ENCODE results near the gene ARHGDIA.
A peak's percentile ranks its signal among the peaks of the same experiment; 100 is the strongest.

Gene ARHGDIA

DNA sequence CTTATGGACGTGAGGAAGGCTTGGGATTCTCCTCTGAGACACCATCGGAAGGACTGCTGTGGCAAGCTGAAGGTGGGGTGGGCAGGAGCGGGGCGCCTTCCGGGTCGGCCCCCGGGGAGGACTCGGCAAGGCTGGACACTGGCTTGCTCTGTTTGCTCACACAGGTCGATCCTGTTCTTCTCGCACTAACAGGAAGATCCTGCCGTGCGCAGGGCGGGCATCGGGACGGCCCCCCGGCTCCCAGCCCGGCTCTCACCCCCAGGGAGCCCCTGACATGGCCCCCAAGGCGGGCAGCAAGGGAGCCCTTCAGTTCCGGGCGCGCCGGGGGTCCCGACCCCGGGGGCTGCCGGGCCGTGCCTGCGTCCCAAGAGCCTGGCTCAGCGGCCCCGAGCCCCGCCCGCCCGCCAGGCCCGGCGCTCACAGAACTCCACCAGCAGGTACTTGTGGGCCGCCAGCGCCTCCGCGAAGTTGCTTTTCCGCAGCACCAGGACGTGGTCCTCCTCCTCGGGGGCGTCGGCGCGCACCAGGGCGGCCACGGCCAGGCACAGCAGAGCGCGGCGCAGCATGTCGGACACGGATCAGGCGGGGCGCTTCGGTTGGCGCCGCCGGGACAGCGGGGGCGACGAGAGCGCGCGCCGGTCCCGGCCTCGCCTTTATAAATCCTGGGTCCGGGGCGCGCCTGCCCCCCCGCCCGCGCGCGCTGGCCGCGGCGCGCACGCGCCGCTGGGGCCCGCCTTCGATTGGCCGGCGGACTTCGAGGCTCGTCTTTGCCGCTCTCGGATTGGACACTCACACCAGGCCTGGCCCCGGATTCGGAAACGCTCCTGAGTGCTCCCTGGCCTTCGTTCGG is 11.0 kb downstream of the ARHGDIA start, which contains the start of gene P4HB:
Gene P4HB (minus strand): TSS at position 630 of the 850 bp plus-strand sequence. CDS start 64 bp downstream, at position 566.
- peak within 1 kb of the TSS; percentile 87 for H3K4me3 ChIP-seq (ENCODE audit: low read depth, low read length)
- TF ChIP-seq, protein P1, sequence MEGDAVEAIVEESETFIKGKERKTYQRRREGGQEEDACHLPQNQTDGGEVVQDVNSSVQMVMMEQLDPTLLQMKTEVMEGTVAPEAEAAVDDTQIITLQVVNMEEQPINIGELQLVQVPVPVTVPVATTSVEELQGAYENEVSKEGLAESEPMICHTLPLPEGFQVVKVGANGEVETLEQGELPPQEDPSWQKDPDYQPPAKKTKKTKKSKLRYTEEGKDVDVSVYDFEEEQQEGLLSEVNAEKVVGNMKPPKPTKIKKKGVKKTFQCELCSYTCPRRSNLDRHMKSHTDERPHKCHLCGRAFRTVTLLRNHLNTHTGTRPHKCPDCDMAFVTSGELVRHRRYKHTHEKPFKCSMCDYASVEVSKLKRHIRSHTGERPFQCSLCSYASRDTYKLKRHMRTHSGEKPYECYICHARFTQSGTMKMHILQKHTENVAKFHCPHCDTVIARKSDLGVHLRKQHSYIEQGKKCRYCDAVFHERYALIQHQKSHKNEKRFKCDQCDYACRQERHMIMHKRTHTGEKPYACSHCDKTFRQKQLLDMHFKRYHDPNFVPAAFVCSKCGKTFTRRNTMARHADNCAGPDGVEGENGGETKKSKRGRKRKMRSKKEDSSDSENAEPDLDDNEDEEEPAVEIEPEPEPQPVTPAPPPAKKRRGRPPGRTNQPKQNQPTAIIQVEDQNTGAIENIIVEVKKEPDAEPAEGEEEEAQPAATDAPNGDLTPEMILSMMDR (IDR thresholded peaks at IDR 0.05; ENCODE audit: low read depth, low read length, missing control alignments): no peak
- DNase-seq (ENCODE audit: low read depth): no peak

DNA sequence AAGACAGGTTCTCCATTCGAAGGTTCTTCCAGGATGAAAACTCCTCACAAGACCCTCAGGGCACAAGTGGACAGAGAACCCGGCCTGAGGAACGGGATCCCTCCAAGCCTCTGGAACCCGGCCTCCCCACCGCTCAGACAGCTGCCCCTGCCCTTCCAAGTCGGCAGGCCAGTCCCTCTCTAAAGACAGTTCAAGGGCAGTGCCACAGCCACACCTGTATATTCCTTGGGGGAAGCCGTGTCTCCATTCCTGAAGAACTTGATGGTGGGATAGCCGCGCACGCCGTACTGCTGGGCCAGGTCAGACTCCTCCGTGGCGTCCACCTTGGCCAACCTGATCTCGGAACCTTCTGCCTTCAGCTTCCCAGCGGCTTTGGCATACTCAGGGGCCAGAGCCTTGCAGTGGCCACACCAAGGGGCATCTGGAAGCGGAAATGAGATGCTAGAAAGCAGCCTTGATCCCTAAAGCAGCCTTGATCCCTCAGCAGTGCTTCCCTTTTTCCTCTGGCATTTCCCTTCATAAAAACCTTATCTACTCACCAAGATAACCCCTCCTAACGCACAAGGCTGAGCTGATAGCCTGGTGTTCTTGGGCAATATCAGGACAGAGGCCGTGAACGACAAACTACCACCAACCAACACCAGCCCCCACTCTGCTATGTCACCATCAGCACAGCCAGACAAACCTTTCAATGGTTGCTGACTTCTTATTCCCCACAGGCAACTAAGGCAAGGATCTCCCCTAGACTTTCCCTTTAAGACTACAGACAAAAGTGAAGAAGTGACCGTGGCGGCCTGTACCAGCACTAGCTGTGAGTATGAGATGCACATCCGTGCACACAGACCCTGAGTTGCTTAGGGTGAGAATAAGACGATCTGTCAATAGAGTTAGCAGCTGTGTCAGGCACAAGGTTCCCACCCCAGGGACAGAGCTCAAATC is 11.9 kb downstream of the ARHGDIA start:
- H3K4me3 ChIP-seq (ENCODE audit: low read depth, low read length): peak overlapping the region; percentile 84
- TF ChIP-seq, protein P1 (IDR thresholded peaks at IDR 0.05; ENCODE audit: low read depth, low read length, missing control alignments): no peak
- DNase-seq (ENCODE audit: low read depth): no peak

DNA sequence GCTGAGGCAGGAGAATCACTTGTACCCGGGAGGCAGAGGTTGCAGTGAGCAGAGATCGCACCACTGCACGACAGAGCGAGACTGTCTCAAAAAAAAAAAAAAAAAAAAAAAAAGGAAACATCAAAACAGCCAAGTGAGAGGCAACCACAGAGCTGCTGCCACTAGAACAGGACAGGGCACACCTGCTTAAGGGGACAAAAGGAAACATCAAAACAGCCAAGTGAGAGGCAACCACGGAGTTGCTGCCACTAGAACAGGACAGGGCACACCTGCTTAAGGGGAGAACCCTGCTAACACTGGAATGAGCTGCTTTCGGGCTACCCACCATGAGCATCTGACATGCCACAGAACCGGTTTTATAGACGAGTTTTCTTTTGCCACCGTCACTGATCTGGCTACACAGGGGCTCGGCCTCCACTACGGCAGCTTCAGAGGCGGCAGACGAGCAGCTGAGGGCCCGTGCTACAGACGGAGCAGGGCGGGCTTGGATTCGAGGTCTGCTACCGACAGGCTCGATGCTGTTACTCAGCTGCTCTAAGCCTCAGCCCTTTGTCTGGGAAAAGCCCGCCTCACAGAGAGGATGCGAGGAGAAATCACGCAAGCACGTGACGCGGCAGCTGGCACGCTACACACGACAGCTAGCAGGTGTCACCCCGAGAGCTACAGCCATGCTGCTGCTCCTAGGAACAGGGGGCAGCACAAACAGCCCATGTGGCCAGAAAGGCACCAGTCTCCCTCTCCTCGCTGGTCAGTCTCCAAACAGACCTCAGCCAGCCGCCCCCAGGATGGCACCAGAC is 12.8 kb downstream of the ARHGDIA start:
- TF ChIP-seq, protein P1 (IDR thresholded peaks at IDR 0.05; ENCODE audit: low read depth, low read length, missing control alignments): no peak
- no peak for DNase-seq (ENCODE audit: low read depth)
- peak overlapping the region; percentile 84 for H3K4me3 ChIP-seq (ENCODE audit: low read depth, low read length)

DNA sequence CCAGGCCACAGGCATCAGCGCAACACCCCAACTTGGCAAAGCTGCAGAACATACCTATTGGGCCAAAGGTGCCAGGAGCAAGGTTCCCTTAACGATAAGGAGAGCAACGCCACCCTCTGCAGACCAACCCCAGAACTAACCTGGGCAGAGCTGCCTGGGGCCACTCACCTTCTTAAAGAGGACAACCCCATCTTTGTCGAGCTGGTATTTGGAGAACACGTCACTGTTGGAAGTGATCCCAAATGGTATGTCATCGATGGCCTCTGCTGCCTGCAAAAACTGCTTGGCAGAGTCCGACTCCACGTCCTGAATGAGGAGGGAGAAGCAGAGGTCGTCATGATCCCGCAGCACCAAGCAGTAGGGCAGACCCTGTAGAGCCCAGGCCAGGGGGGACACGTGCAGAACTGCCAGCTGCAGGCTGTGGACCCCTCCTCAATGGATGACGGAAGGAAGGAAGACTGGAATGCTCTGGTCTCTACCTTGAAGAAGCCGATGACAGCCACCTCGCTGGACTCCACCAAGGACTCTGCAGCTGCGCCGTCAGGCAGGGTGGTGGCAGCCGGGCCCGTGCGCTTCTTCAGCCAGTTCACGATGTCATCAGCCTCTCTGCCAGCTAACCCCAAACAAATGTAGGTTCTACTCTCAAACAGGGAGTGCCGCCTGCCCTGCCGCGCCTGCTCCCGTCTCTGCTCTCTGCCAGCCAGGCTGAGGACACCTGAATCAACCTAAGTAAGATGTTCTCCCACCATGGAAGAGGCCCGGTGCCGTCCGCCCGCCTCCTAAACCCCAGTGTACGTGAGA is 16.0 kb downstream of the ARHGDIA start:
- TF ChIP-seq, protein P1 (IDR thresholded peaks at IDR 0.05; ENCODE audit: low read depth, low read length, missing control alignments): no peak
- DNase-seq (ENCODE audit: low read depth): no peak
- no peak overlapping the region for H3K4me3 ChIP-seq (ENCODE audit: low read depth, low read length)

DNA sequence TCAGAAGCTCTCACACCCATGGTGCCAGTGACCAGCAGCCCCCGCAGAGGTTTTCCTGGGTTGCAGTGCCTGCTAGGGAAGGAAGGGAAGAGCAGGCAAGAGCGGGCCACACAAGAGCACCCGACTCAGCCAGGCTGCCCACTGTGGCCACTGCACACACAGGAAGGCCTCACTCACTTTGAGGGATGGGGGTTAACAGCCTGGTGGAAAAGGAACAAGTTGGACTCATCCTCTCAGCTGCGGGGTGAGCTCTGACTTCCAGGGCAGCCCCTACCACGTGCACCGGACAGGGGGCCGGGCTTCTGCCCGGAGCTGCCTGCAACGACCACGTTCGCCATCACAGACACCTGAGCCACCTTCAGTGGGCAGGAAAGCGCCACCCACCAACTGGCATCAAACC is 18.9 kb downstream of the ARHGDIA start:
- no peak overlapping the region for H3K4me3 ChIP-seq (ENCODE audit: low read depth, low read length)
- no peak for DNase-seq (ENCODE audit: low read depth)
- TF ChIP-seq, protein P1 (IDR thresholded peaks at IDR 0.05; ENCODE audit: low read depth, low read length, missing control alignments): no peak

DNA sequence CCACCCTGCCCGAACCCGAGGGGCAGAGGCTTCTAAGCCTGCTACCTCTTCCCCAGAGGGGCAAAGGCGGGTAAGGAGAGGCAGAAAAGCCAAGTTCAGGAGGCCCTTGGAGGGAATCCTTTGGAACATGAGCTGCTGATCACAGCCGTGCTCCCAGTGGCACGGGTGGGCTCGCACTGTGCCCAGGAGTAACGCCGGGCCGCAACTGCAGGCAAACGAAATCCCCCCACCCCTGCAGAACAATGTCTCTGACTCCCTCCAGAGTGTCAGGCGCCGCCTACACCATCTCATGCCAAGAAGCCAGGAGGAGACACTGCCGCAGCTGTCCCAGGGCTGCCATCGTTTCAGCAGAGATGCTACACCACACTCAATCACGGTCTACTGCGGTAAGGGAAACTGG is 19.7 kb downstream of the ARHGDIA start:
- H3K4me3 ChIP-seq (ENCODE audit: low read depth, low read length): no peak overlapping the region
- TF ChIP-seq, protein P1 (IDR thresholded peaks at IDR 0.05; ENCODE audit: low read depth, low read length, missing control alignments): no peak
- DNase-seq (ENCODE audit: low read depth): no peak
